Raji (cell line): ENCODE results near the gene TMTC1.

Experiments used
- POLR2A ChIP-seq: IDR thresholded peaks from 2 replicates; pipeline ENCODE4 v1.6.1; 2011; ENCODE audit warnings: low read depth, low read length, control low read depth; ENCODE audit not compliant: insufficient read depth

Gene TMTC1

GRCh38 chr12:29732191-29732590, 51.6 kb downstream of the TMTC1 start:
- no peak for TF ChIP-seq POLR2A

DNA sequence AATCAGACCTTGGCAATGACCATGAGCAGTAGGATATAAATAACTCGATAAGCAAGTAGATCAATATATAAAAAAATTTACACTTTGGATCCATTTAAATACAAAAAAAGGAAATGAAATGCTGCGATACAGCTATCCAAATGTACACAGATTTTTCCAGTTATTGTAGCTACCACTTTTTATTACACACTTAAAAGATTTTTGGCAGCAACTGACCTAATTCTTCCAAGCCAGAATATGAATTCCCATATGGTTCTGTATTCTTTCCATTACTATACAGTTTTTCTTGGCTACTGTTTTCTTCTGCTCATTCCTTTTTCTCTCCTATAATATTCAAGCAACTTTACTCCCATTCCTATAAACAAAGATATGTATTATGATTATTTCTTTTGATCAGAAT, 52.2 kb downstream of the TMTC1 start:
- TF ChIP-seq POLR2A, result no peak

GRCh38 chr12:29730481-29730880, 53.3 kb downstream of the TMTC1 start:
- no peak for TF ChIP-seq POLR2A

- no peak for TF ChIP-seq POLR2A
These were observed 55.7 kb downstream of the TMTC1 start for GRCh38 chr12:29728030-29728429.

DNA sequence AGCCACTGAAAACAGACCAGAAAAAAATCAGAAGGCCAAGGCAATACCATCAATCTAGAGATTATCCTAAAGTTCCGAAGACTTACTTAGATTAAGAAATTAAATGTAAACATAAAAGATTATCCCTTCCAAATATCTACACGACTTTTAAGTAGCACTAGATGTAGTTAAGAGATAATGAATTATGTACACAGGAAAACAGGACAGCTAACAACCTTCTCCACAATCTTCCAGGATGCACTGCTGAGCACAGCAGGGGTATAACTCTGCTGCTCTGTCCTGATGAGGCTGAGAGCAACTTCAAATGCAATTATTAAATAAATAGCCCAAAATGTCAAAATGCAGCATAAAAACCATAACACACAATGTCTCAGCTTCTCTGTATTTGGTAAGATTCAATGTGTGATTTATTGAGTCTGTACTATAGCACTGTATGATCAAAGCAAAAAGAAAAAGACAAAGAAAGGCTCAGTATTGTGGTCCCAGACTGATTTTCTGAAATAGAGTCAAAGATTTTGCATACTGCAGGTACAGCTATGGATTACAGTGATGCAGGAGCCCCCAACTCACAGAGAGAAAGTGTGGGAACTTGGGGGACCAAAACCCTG, 56.9 kb downstream of the TMTC1 start:
- TF ChIP-seq POLR2A, result no peak

- TF ChIP-seq POLR2A, result no peak
These were observed 57.4 kb downstream of the TMTC1 start for GRCh38 chr12:29726321-29726692.

- TF ChIP-seq POLR2A, result no peak
These were observed 58.0 kb downstream of the TMTC1 start for GRCh38 chr12:29725587-29726320.

DNA sequence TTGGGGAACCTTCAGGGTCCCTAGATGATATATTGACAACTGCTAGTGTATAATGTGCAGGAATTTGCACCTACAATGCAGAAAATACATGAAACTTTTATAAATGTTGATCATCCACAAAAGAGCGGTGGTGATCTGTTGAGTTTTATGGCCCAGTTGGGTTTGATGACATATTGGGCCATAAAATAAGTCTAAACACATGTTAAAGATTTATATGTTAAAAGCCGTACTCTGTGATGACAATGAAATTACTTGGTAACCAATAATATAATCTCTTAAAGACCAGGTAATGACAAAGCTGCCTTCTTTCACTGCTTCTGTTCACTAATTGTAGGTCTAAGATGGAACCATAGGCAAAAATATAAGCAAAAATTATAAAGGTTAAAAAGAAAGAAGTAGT, 61.6 kb downstream of the TMTC1 start:
- no peak for TF ChIP-seq POLR2A

GRCh38 chr12:29719381-29719780, 64.4 kb downstream of the TMTC1 start:
- TF ChIP-seq POLR2A, result no peak

DNA sequence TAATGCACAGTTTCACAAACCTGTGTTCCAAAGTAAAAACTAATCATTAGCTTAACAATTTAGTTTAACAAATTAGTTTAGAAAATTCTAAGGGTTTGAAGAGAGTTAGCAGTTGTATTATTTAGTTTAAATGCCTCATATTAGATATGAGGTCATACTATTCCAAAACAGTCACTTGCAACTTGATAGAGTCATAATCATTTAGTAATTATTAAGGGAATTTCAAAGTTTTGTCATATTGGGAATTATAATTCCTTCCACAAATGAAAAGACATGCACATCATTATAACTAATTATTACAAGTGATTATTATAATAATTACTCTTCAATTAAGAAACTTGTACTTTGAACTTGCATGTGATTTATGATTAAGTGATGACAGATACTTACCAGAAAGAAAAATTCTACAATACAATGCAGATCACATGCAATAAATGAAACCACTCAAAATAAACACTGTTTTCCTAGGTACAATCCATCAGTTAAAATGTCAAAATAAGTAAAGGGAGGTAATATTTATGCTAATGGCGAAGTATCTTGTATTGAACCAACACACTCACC, 66.1 kb downstream of the TMTC1 start:
- TF ChIP-seq POLR2A, result no peak

GRCh38 chr12:29714966-29715365, 68.8 kb downstream of the TMTC1 start:
- TF ChIP-seq POLR2A, result no peak

DNA sequence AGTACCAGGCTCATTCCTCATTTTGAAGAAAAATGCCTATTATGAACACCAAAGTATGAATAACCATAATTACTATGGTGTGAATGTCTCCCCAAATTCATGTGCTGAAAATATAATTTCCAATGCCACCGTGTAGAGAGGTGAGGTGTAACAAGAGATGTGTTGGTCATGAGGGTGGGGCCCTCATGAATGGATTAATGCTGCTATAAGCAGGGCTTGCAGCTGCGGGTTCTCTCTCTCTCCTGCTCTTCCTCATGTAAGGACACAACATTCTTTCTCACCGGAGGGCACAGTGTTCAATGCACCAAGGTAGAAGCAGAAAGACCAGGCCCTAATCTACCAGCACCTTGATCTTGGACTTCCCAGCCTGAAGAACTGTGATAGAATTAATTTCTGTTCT, 70.0 kb downstream of the TMTC1 start:
- TF ChIP-seq POLR2A, result no peak

- TF ChIP-seq POLR2A, result no peak
These were observed 72.4 kb downstream of the TMTC1 start for GRCh38 chr12:29711381-29711780.

GRCh38 chr12:29710104-29710503, 73.6 kb downstream of the TMTC1 start:
- no peak for TF ChIP-seq POLR2A

- no peak for TF ChIP-seq POLR2A
These were observed 74.2 kb downstream of the TMTC1 start for GRCh38 chr12:29709496-29710040.

- no peak for TF ChIP-seq POLR2A
These were observed 74.7 kb downstream of the TMTC1 start for GRCh38 chr12:29709054-29709453.

DNA sequence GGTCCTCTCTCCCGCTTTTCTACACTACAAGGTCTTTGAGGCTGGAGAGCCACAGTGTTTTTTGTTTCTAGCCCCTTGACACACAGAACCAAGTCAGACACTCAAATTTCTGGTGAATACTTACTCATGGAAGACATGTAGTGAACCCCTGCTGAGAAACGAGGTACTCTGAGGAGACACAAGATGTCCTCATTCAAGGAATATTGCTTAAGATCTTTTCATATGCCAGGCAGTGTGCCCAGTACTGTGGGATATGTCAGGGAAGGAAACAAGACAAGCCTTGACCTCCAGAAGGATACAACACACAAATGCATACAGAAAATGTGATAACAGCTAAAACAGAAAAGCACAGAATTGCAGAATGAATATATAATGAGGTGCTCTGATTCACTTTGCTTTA, 75.9 kb downstream of the TMTC1 start:
- TF ChIP-seq POLR2A, result no peak

GRCh38 chr12:29706311-29706710, 77.4 kb downstream of the TMTC1 start:
- no peak for TF ChIP-seq POLR2A
